Keratinocyte (primary cell): ENCODE results near the gene SULT1B1. TPM values are rescaled to one million over a fixed set of nuclear protein-coding genes. Genes with fewer than 3 reads are reported as not detected.

Source experiments
- DNase-seq: peaks from one replicate; pipeline ENCODE4 v3.0.0-alpha.2; 2011; ENCODE audit warnings: low read depth, missing footprints, low spot score
- FAIRE-seq: peaks from 2 replicates; lab custom pipeline; 2011; peaks lifted over from hg19 to GRCh38; lab: Jason Lieb, UNC
- H2AFZ ChIP-seq: 2 replicates; pipeline ENCODE4 v1.6.0; 2012; ENCODE audit warnings: low read length, control low read depth, inconsistent platforms; ENCODE audit not compliant: control insufficient read depth
- H3K27ac ChIP-seq: 2 replicates; pipeline ENCODE4 v1.5.1; 2011; ENCODE audit warnings: low read length; ENCODE audit not compliant: control insufficient read depth, insufficient read depth
- H3K27me3 ChIP-seq: 3 replicates; pipeline ENCODE4 v1.6.0; 2011; ENCODE audit warnings: low read length; ENCODE audit not compliant: control insufficient read depth, insufficient read depth; ENCODE audit errors: extremely low read depth
- H3K36me3 ChIP-seq, 2 experiments: 2 replicates in 1 of 2; 3 replicates in 1 of 2; pipeline ENCODE4 v1.5.1; 2011; ENCODE audit warnings: low read length in 2 of 2, mild to moderate bottlenecking in 1 of 2; ENCODE audit not compliant: control insufficient read depth in 2 of 2, insufficient read depth in 2 of 2; ENCODE audit errors: extremely low read depth in 1 of 2
- H3K4me1 ChIP-seq: 3 replicates; pipeline ENCODE4 v1.5.1; 2011; ENCODE audit warnings: low read length; ENCODE audit not compliant: control insufficient read depth, insufficient read depth; ENCODE audit errors: extremely low read depth
- H3K4me2 ChIP-seq: 3 replicates; pipeline ENCODE4 v1.6.0; 2011; ENCODE audit warnings: low read depth, low read length; ENCODE audit not compliant: control insufficient read depth, insufficient read depth; ENCODE audit errors: extremely low read depth
- H3K4me3 ChIP-seq, 3 experiments: fragments of 200-600 bp in 1 of 3; sonication (generic) in 1 of 3; 2 replicates in 2 of 3; 3 replicates in 1 of 3; pipeline ENCODE4 v1.5.1; 2011 to 2016; ENCODE audit warnings: low read length in 3 of 3, mild to moderate bottlenecking in 3 of 3, control low read depth in 2 of 3, inconsistent platforms in 1 of 3, low read depth in 1 of 3, mixed read lengths in 1 of 3, mixed run types in 1 of 3, moderate library complexity in 1 of 3; ENCODE audit not compliant: control insufficient read depth in 2 of 3, insufficient read depth in 2 of 3; ENCODE audit errors: extremely low read depth in 1 of 3
- H3K79me2 ChIP-seq: 2 replicates; pipeline ENCODE4 v1.6.0; 2012; ENCODE audit warnings: low read length; ENCODE audit not compliant: control insufficient read depth, insufficient read depth
- H3K9ac ChIP-seq: 3 replicates; pipeline ENCODE4 v1.6.0; 2011; ENCODE audit warnings: low read length; ENCODE audit not compliant: control insufficient read depth, insufficient read depth; ENCODE audit errors: extremely low read depth
- H3K9me1 ChIP-seq: 3 replicates; pipeline ENCODE4 v1.6.0; 2011; ENCODE audit warnings: low read length; ENCODE audit not compliant: control insufficient read depth, insufficient read depth; ENCODE audit errors: extremely low read depth
- H3K9me3 ChIP-seq: 2 replicates; pipeline ENCODE4 v1.5.1; 2012; ENCODE audit warnings: low read depth, low read length; ENCODE audit not compliant: control insufficient read depth
- H4K20me1 ChIP-seq: 3 replicates; pipeline ENCODE4 v1.6.0; 2011; ENCODE audit warnings: low read length; ENCODE audit not compliant: control insufficient read depth, insufficient read depth; ENCODE audit errors: extremely low read depth
- CTCF ChIP-seq, 3 experiments: IDR thresholded peaks in 1 of 3; conservative IDR thresholded peaks in 1 of 3; optimal IDR thresholded peaks in 1 of 3; 2 replicates in 2 of 3; 3 replicates in 1 of 3; pipeline versions ENCODE3 to v1.5.1; 2011; ENCODE audit warnings: low read length in 3 of 3, mild to moderate bottlenecking in 3 of 3, moderate library complexity in 2 of 3, control low read depth in 1 of 3, inconsistent platforms in 1 of 3; ENCODE audit not compliant: insufficient read depth in 2 of 3; ENCODE audit errors: extremely low read depth in 1 of 3
- EZH2 ChIP-seq: IDR thresholded peaks from one replicate; pipeline ENCODE4 v1.6.1; 2012; ENCODE audit warnings: inconsistent platforms, mild to moderate bottlenecking, low read length, moderate library complexity
- dilution Hi-C: fragments of 300-500 bp; cut with MboI; formaldehyde crosslinking; loops from one replicate; pipeline ENCODE4 v1.7.0; 2020; ENCODE audit warnings: low sequenced_read_pairs; ENCODE audit not compliant: extremely low pct_ligation_motif_present
- polyA plus RNA-seq, 5 experiments: library from polyadenylated mRNA; depleted of rRNA in 3 of 5; stranded (reverse) in 3 of 5; stranded (forward) in 1 of 5; unstranded in 1 of 5; fragments of >200 nt; gene quantifications; 1 replicate in 1 of 5; 2 replicates in 3 of 5; 3 replicates in 1 of 5; pipeline versions ENCODE4 v1.2.1 to v1.2.3, GENCODE V29; 2011 to 2012; ENCODE audit warnings: missing spikeins in 2 of 5, low read depth in 1 of 5, low replicate concordance in 1 of 5

SULT1B1 gene
- polyA plus RNA-seq, 1 donor (not counting 4 experiments of a cell fraction or from before 2014, with no cell fraction given), result 0.39 TPM

- Histone ChIP-seq H3K4me1 (peaks cover 11% of the 10 kb centered on the region), H3K9me1 (no peaks in the 10 kb centered on the region), H3K27me3 (no peaks in the 10 kb centered on the region), H3K4me2 (no peak overlapping the region), H3K27ac (no peak overlapping the region), H3K36me3 (no peaks in the 10 kb centered on the region), H2AFZ (no peak overlapping the region), H3K9me3 (peaks cover 6% of the 10 kb centered on the region), H3K4me3 (no peak overlapping the region), H3K79me2 (no peaks in the 10 kb centered on the region), H3K9ac (no peak overlapping the region), H4K20me1 (no peaks in the 10 kb centered on the region)
- DNase-seq (no peak), FAIRE-seq (no peak)
- no peak for TF ChIP-seq CTCF (optimal IDR thresholded peaks at IDR 0.05 in 1 of 3, IDR thresholded peaks at IDR 0.05 in 1 of 3, conservative IDR thresholded peaks at IDR 0.05 in 1 of 3; ENCODE audit: extremely low read depth in 1 of 3, insufficient read depth in 2 of 3, low read length in 3 of 3)
- no peak for TF ChIP-seq EZH2
- dilution Hi-C loops, result loop anchor here (10.0 kb wide), 1 partner anchor 101 kb away; no protein-coding TSS in a partner anchor
Observed at GRCh38 chr4:69713593-69713992, 46.8 kb downstream of the SULT1B1 start.

- Histone ChIP-seq H3K27ac (no peak overlapping the region), H3K79me2 (no peaks in the 10 kb centered on the region), H2AFZ (no peak overlapping the region), H3K27me3 (no peaks in the 10 kb centered on the region), H3K9ac (no peak overlapping the region), H3K9me1 (no peaks in the 10 kb centered on the region), H3K36me3 (no peaks in the 10 kb centered on the region), H4K20me1 (no peaks in the 10 kb centered on the region), H3K4me3 (no peak overlapping the region), H3K4me1 (peaks cover 13% of the 10 kb centered on the region), H3K4me2 (no peak overlapping the region), H3K9me3 (peaks cover 6% of the 10 kb centered on the region)
- FAIRE-seq, result no peak
- dilution Hi-C loops, result loop anchor here (10.0 kb wide), 1 partner anchor 104 kb away; no protein-coding TSS in a partner anchor
- TF ChIP-seq EZH2 (no peak), CTCF (optimal IDR thresholded peaks at IDR 0.05 in 1 of 3, IDR thresholded peaks at IDR 0.05 in 1 of 3, conservative IDR thresholded peaks at IDR 0.05 in 1 of 3; ENCODE audit: extremely low read depth in 1 of 3, insufficient read depth in 2 of 3, low read length in 3 of 3) (no peak)
- DNase-seq, result no peak
Observed at GRCh38 chr4:69710580-69710979, 49.8 kb downstream of the SULT1B1 start.
